Endothelial cell of umbilical vein (primary cell): ENCODE data around the gene TMEM209. TPM values are rescaled to one million over a fixed set of nuclear protein-coding genes. Genes with fewer than 3 reads are reported as not detected.

ENCODE experiments used
- BruUV-seq: library from RNA; stranded (reverse); fragments of 400-500 nt; replicated peaks from 2 replicates; lab custom pipeline; 2021; lab: Mats Ljungman, UMichigan
- CTCF ChIA-PET: fragments of 300-600, 350-600 bp; sonication (Branson Sonifier 250); formaldehyde crosslinking; loops from one replicate; lab custom pipeline; 2021; ENCODE audit warnings: antibody characterized with exemption, inconsistent platforms; lab: Charles Lee
- POLR2A ChIA-PET: fragments of 300-600, 350-600 bp; sonication (Branson Sonifier 250); formaldehyde crosslinking; loops from one replicate; lab custom pipeline; 2021; ENCODE audit warnings: antibody characterized with exemption, inconsistent platforms; lab: Charles Lee
- DNase-seq: peaks from one replicate; pipeline ENCODE4 v3.0.0-alpha.2; 2011; ENCODE audit warnings: low read depth, low spot score
- FAIRE-seq: peaks from 2 replicates; lab custom pipeline; 2011; peaks lifted over from hg19 to GRCh38; lab: Jason Lieb, UNC
- H2AFZ ChIP-seq: 2 replicates; pipeline ENCODE4 v1.6.0; 2012; ENCODE audit warnings: low read depth, low read length, control low read depth, inconsistent platforms
- H3K27ac ChIP-seq: 2 replicates; pipeline ENCODE4 v1.5.1; 2011; ENCODE audit warnings: low read depth, mild to moderate bottlenecking, control low read depth, low read length, moderate library complexity; ENCODE audit not compliant: insufficient read depth
- H3K27me3 ChIP-seq, 2 experiments: 2 replicates each; pipeline versions ENCODE4 v1.6.0 to v1.6.1; 2011; ENCODE audit warnings: low read length in 2 of 2, mixed read lengths in 1 of 2; ENCODE audit not compliant: control insufficient read depth in 2 of 2, insufficient read depth in 2 of 2
- H3K36me3 ChIP-seq, 2 experiments: 2 replicates in 1 of 2; 3 replicates in 1 of 2; pipeline ENCODE4 v1.5.1; 2011; ENCODE audit warnings: low read length in 2 of 2, mild to moderate bottlenecking in 1 of 2, moderate library complexity in 1 of 2; ENCODE audit not compliant: control insufficient read depth in 2 of 2, insufficient read depth in 2 of 2; ENCODE audit errors: extremely low read depth in 1 of 2
- H3K4me1 ChIP-seq: 3 replicates; pipeline ENCODE4 v1.5.1; 2011; ENCODE audit warnings: mild to moderate bottlenecking, low read length; ENCODE audit not compliant: control insufficient read depth, insufficient read depth; ENCODE audit errors: extremely low read depth
- H3K4me2 ChIP-seq: 2 replicates; pipeline ENCODE4 v1.6.1; 2011; ENCODE audit warnings: low read length, control low read depth, mixed read lengths; ENCODE audit not compliant: insufficient read depth
- H3K4me3 ChIP-seq, 3 experiments: fragments of 200-600 bp in 1 of 3; sonication (generic), shearing (Covaris generic) in 1 of 3; replicated peaks in 1 of 3; 2 replicates each; pipeline ENCODE4 v1.5.1; 2011 to 2016; ENCODE audit warnings: control low read depth in 3 of 3, low read length in 3 of 3, mild to moderate bottlenecking in 2 of 3, inconsistent platforms in 1 of 3, low read depth in 1 of 3, moderate library complexity in 1 of 3; ENCODE audit not compliant: insufficient read depth in 1 of 3
- H3K79me2 ChIP-seq: 2 replicates; pipeline ENCODE4 v1.6.0; 2012; ENCODE audit warnings: low read length, inconsistent platforms; ENCODE audit not compliant: control insufficient read depth, insufficient read depth
- H3K9ac ChIP-seq: replicated peaks from 2 replicates; pipeline ENCODE3; 2011; ENCODE audit warnings: low read length, control low read depth; ENCODE audit not compliant: insufficient read depth; ENCODE audit errors: extremely low read depth
- H3K9me1 ChIP-seq: replicated peaks from 3 replicates; pipeline ENCODE4 v1.6.0; 2011; ENCODE audit warnings: mild to moderate bottlenecking, low read length; ENCODE audit not compliant: control insufficient read depth, insufficient read depth; ENCODE audit errors: extremely low read depth
- H3K9me3 ChIP-seq: replicated peaks from 2 replicates; pipeline ENCODE4 v1.5.1; 2012; ENCODE audit warnings: low read length, inconsistent platforms; ENCODE audit not compliant: control insufficient read depth, insufficient read depth
- H4K20me1 ChIP-seq: replicated peaks from 2 replicates; pipeline ENCODE3; 2011; ENCODE audit warnings: mild to moderate bottlenecking, low read length; ENCODE audit not compliant: control insufficient read depth, insufficient read depth; ENCODE audit errors: extremely low read depth
- CTCF ChIP-seq, 2 donors: IDR thresholded peaks; 1 replicate in 1 of 2; 2 replicates in 1 of 2; pipeline ENCODE4 v1.5.1; 2011; ENCODE audit warnings: low read length in 2 of 2, mild to moderate bottlenecking in 2 of 2, moderate library complexity in 2 of 2, control low read depth in 1 of 2, inconsistent platforms in 1 of 2, low read depth in 1 of 2; ENCODE audit not compliant: insufficient read depth in 1 of 2; ENCODE audit errors: extremely low read depth in 1 of 2
- FOS ChIP-seq: IDR thresholded peaks from 2 replicates; pipeline ENCODE4 v1.6.1; 2011; ENCODE audit warnings: mild to moderate bottlenecking, low read length, moderate library complexity, borderline replicate concordance; ENCODE audit not compliant: insufficient read depth
- MYC ChIP-seq: IDR thresholded peaks from one replicate; pipeline ENCODE4 v1.6.1; 2011; ENCODE audit warnings: mild to moderate bottlenecking, low read depth, low read length
- POLR2A ChIP-seq: IDR thresholded peaks from 2 replicates; pipeline ENCODE4 v1.6.1; 2012; ENCODE audit warnings: low read depth, mild to moderate bottlenecking, control low read depth, low read length
- POLR2AphosphoS5 ChIP-seq: IDR thresholded peaks from 2 replicates; pipeline ENCODE4 v1.6.1; 2012; ENCODE audit warnings: low read depth, mild to moderate bottlenecking, control low read depth, low read length, moderate library complexity; ENCODE audit not compliant: insufficient read depth
- dilution Hi-C: fragments of 300-500 bp; cut with MboI; formaldehyde crosslinking; loops from one replicate; pipeline ENCODE4 v1.15.0; 2019; ENCODE audit warnings: low sequenced_read_pairs; ENCODE audit not compliant: extremely low pct_ligation_motif_present
- intact Hi-C: fragments of 100-400 bp; cut with micrococcal nuclease; formaldehyde crosslinking; loops from one replicate; pipeline ENCODE4 v1.10.0; 2022
- polyA plus RNA-seq, 4 experiments: library from polyadenylated mRNA; depleted of rRNA in 3 of 4; stranded (reverse) in 3 of 4; unstranded in 1 of 4; fragments of >200 nt; gene quantifications; 2 replicates each; pipeline versions ENCODE4 v1.2.1 to v1.2.3, GENCODE V29; 2011 to 2012; ENCODE audit warnings: missing spikeins in 1 of 4
- total RNA-seq: library from RNA; stranded (reverse); gene quantifications from 2 replicates; pipeline ENCODE4 v1.2.3, GENCODE V29; 2021
- TF ChIP-seq, protein P1 (sequence below): IDR thresholded peaks from 2 replicates; pipeline ENCODE4 v1.6.1; 2011; ENCODE audit not compliant: insufficient read depth, insufficient read length

The TMEM209 gene
- total and polyA plus RNA-seq, 2 donors (not counting 3 experiments of a cell fraction or from before 2014, with no cell fraction given) = 13.0 to 16.6 TPM

DNA sequence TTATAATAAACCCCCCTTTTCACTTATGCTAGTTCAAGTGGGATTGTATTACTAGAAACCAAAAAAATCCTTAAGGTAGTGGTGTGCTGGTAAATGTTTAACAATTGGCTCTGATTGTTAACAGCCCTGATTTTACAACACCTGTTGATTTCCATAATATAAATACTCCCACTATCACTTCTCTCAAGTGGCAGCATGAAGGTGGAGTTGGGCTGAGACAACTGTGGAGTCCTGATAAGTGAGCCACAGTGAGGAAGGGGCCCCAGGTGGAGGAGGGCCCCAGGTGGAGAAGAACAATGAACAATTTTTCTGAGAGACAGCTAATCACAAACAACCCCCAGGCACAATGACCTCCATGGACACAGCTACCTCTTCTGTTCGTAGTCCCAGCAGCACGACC is 28.9 kb upstream of the TMEM209 start:
- CTCF ChIA-PET = no interaction called here
- H3K9me1 ChIP-seq = no peaks in the 10 kb centered on the region

More for the DNA sequence above, 28.9 kb upstream of the TMEM209 start:
- no peak overlapping the region for H3K27ac ChIP-seq
- no peak overlapping the region for H3K4me3 ChIP-seq
- peaks cover 2 to 6% of the 10 kb centered on the region in 2 experiments for H3K27me3 ChIP-seq
- intact Hi-C loops (no loop called here), dilution Hi-C loops (no loop called here)
- H2AFZ ChIP-seq = no peak overlapping the region
- H3K9ac ChIP-seq = no peak overlapping the region
- no peaks in the 10 kb centered on the region for H3K4me1 ChIP-seq
- H3K36me3 ChIP-seq = no peaks in the 10 kb centered on the region
- no peak overlapping the region for H3K4me2 ChIP-seq
- BruUV-seq = no TSS peak
- H3K79me2 ChIP-seq = no peaks in the 10 kb centered on the region
- no peaks in the 10 kb centered on the region for H4K20me1 ChIP-seq
- POLR2A ChIA-PET = no interaction called here
- no peak for DNase-seq
- TF ChIP-seq POLR2A (no peak), POLR2AphosphoS5 (no peak), CTCF (IDR thresholded peaks at IDR 0.05; ENCODE audit: extremely low read depth in 1 of 2, insufficient read depth in 1 of 2, low read depth in 1 of 2, low read length in 2 of 2) (no peak), FOS (no peak), MYC (no peak)
- TF ChIP-seq, protein P1, sequence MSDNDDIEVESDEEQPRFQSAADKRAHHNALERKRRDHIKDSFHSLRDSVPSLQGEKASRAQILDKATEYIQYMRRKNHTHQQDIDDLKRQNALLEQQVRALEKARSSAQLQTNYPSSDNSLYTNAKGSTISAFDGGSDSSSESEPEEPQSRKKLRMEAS = no peak
- no peak for FAIRE-seq
- no peaks in the 10 kb centered on the region for H3K9me3 ChIP-seq
